Mesodermal cell (in vitro differentiated cells): Measurements from ENCODE around the gene TMPRSS6.

Source experiments
- H3K27ac ChIP-seq: 2 replicates; pipeline ENCODE4 v1.7.0; 2013; ENCODE audit warnings: mild to moderate bottlenecking, low read depth, low read length, moderate library complexity; ENCODE audit not compliant: severe bottlenecking
- H3K36me3 ChIP-seq: 2 replicates; pipeline ENCODE4 v1.7.1; 2013; ENCODE audit warnings: mild to moderate bottlenecking, low read length, moderate library complexity; ENCODE audit not compliant: control insufficient read depth, insufficient read depth
- H3K4me1 ChIP-seq: one replicate; pipeline ENCODE4 v1.7.1; 2013; ENCODE audit warnings: mild to moderate bottlenecking, low read length; ENCODE audit not compliant: insufficient read depth, control insufficient read depth, poor library complexity, severe bottlenecking
- H3K4me3 ChIP-seq: 2 replicates; pipeline ENCODE4 v1.7.0; 2013; ENCODE audit warnings: low read length, control low read depth, mild to moderate bottlenecking; ENCODE audit not compliant: insufficient read depth, poor library complexity, severe bottlenecking; ENCODE audit errors: extremely low read depth
- H3K9me3 ChIP-seq: 2 replicates; pipeline ENCODE4 v1.7.1; 2013; ENCODE audit warnings: mild to moderate bottlenecking, low read length, moderate library complexity; ENCODE audit not compliant: control insufficient read depth
- WGBS, 2 experiments: methylation state at CpG; one replicate each; pipeline ENCODE4 v1.1.5; 2013; ENCODE audit warnings: missing lambda C conversion rate in 2 of 2; ENCODE audit not compliant: insufficient coverage in 2 of 2; 5-methylcytosine and 5-hydroxymethylcytosine counted together

The TMPRSS6 gene

GRCh38 chr22:37127350-37127878 is 17.9 kb upstream of the TMPRSS6 start:
- peaks cover 4% of the 10 kb centered on the region for H3K4me1 ChIP-seq

GRCh38 chr22:37126882-37127281 is 17.4 kb upstream of the TMPRSS6 start:
- 63 to 93% methylated on average over 4 to 5 of the region's 5 CpGs for WGBS, 2 experiments
- no peak overlapping the region for H3K27ac ChIP-seq

More at GRCh38 chr22:37127350-37127878, 17.9 kb upstream of the TMPRSS6 start:
- H3K27ac ChIP-seq: no peak overlapping the region
- WGBS, 2 experiments: 81 to 85% methylated on average over 11 to 14 of the region's 14 CpGs
- H3K4me3 ChIP-seq: no peak overlapping the region
- H3K36me3 ChIP-seq: no peaks in the 10 kb centered on the region
- H3K9me3 ChIP-seq: no peaks in the 10 kb centered on the region

GRCh38 chr22:37126383-37126782 is 16.9 kb upstream of the TMPRSS6 start:
- no peak overlapping the region for H3K27ac ChIP-seq
- WGBS, 2 experiments: 80 to 83% methylated on average over 7 of the region's 7 CpGs
- H3K9me3 ChIP-seq: no peaks in the 10 kb centered on the region
- no peaks in the 10 kb centered on the region for H3K36me3 ChIP-seq
- no peak overlapping the region for H3K4me3 ChIP-seq
- H3K4me1 ChIP-seq: peaks cover 4% of the 10 kb centered on the region

More at GRCh38 chr22:37126882-37127281, 17.4 kb upstream of the TMPRSS6 start:
- peaks cover 4% of the 10 kb centered on the region for H3K4me1 ChIP-seq
- H3K4me3 ChIP-seq: no peak overlapping the region
- no peaks in the 10 kb centered on the region for H3K36me3 ChIP-seq
- no peaks in the 10 kb centered on the region for H3K9me3 ChIP-seq

GRCh38 chr22:37123649-37124048 is 14.1 kb upstream of the TMPRSS6 start:
- 83 to 90% methylated on average over 7 of the region's 7 CpGs for WGBS, 2 experiments
- H3K36me3 ChIP-seq: no peaks in the 10 kb centered on the region
- H3K4me1 ChIP-seq: peaks cover 4% of the 10 kb centered on the region
- H3K9me3 ChIP-seq: no peaks in the 10 kb centered on the region
- H3K27ac ChIP-seq: no peak overlapping the region
- H3K4me3 ChIP-seq: no peak overlapping the region

- H3K27ac ChIP-seq: no peak overlapping the region
- no peak overlapping the region for H3K4me3 ChIP-seq
- H3K4me1 ChIP-seq: peaks cover 4% of the 10 kb centered on the region
- no peaks in the 10 kb centered on the region for H3K9me3 ChIP-seq
- no peaks in the 10 kb centered on the region for H3K36me3 ChIP-seq
- WGBS, 2 experiments: 86 to 87% methylated on average over 3 of the region's 3 CpGs
These were observed 13.2 kb upstream of the TMPRSS6 start for GRCh38 chr22:37122598-37123180.

- H3K27ac ChIP-seq: no peak overlapping the region
- no peaks in the 10 kb centered on the region for H3K36me3 ChIP-seq
- H3K9me3 ChIP-seq: no peaks in the 10 kb centered on the region
- H3K4me1 ChIP-seq: peaks cover 4% of the 10 kb centered on the region
- H3K4me3 ChIP-seq: no peak overlapping the region
- WGBS, 2 experiments: 82 to 83% methylated on average over 4 of the region's 15 CpGs
These were observed 12.5 kb upstream of the TMPRSS6 start for GRCh38 chr22:37121887-37122591.

GRCh38 chr22:37120569-37121340 is 11.2 kb upstream of the TMPRSS6 start:
- Histone ChIP-seq H3K27ac (no peak overlapping the region), H3K36me3 (no peaks in the 10 kb centered on the region), H3K4me1 (peaks cover 4% of the 10 kb centered on the region), H3K4me3 (no peak overlapping the region), H3K9me3 (no peaks in the 10 kb centered on the region)
- 92 to 96% methylated on average over 7 to 10 of the region's 11 CpGs for WGBS, 2 experiments

GRCh38 chr22:37119872-37120271 is 10.4 kb upstream of the TMPRSS6 start:
- no peaks in the 10 kb centered on the region for H3K9me3 ChIP-seq
- no peak overlapping the region for H3K4me3 ChIP-seq
- no peaks in the 10 kb centered on the region for H3K36me3 ChIP-seq
- WGBS, 2 experiments: 94 to 96% methylated on average over 10 of the region's 13 CpGs
- no peak overlapping the region for H3K27ac ChIP-seq
- H3K4me1 ChIP-seq: peaks cover 4% of the 10 kb centered on the region

- H3K4me3 ChIP-seq: no peak overlapping the region
These were observed 8.6 kb upstream of the TMPRSS6 start for GRCh38 chr22:37118083-37118482.

GRCh38 chr22:37117092-37117491 is 7.6 kb upstream of the TMPRSS6 start:
- Histone ChIP-seq H3K9me3 (no peaks in the 10 kb centered on the region), H3K4me3 (no peak overlapping the region), H3K27ac (no peak overlapping the region), H3K4me1 (no peaks in the 10 kb centered on the region), H3K36me3 (no peaks in the 10 kb centered on the region)
- WGBS, 2 experiments: 68 to 71% methylated on average over 2 to 4 of the region's 4 CpGs

More at GRCh38 chr22:37118083-37118482, 8.6 kb upstream of the TMPRSS6 start:
- 94 to 100% methylated on average over 1 to 3 of the region's 5 CpGs for WGBS, 2 experiments
- Histone ChIP-seq H3K36me3 (no peaks in the 10 kb centered on the region), H3K9me3 (no peaks in the 10 kb centered on the region), H3K4me1 (peaks cover 4% of the 10 kb centered on the region), H3K27ac (no peak overlapping the region)
